Measurements from ENCODE around the gene PAQR5.

PAQR5 gene

GRCh38 chr15:69392352-69392751 lies 93.6 kb downstream of the PAQR5 start:
- DNase-seq (ENCODE audit: low read depth in 2 of 2), result no peak

GRCh38 chr15:69393831-69394491 lies 95.2 kb downstream of the PAQR5 start:
- no peak for DNase-seq (ENCODE audit: low read depth in 2 of 2)

- DNase-seq (ENCODE audit: low read depth in 2 of 2), result peak; percentile 81 to 86
These were observed 96.0 kb downstream of the PAQR5 start for GRCh38 chr15:69394556-69395282.

GRCh38 chr15:69395460-69395859 lies 96.7 kb downstream of the PAQR5 start:
- no peak for DNase-seq (ENCODE audit: low read depth in 2 of 2)

- DNase-seq (ENCODE audit: low read depth in 2 of 2), result no peak
These were observed 97.3 kb downstream of the PAQR5 start for GRCh38 chr15:69395991-69396390.

- DNase-seq (ENCODE audit: low read depth in 2 of 2), result no peak
These were observed 99.8 kb downstream of the PAQR5 start for GRCh38 chr15:69398491-69398891.

- no peak for DNase-seq (ENCODE audit: low read depth in 2 of 2)
These were observed 102.1 kb downstream of the PAQR5 start for GRCh38 chr15:69400850-69401249.

- no peak for DNase-seq (ENCODE audit: low read depth in 2 of 2)
These were observed 104.1 kb downstream of the PAQR5 start for GRCh38 chr15:69402816-69403215.

GRCh38 chr15:69403594-69403993 lies 104.9 kb downstream of the PAQR5 start:
- DNase-seq (ENCODE audit: low read depth in 2 of 2), result no peak

GRCh38 chr15:69405110-69405509 lies 106.4 kb downstream of the PAQR5 start:
- no peak for DNase-seq (ENCODE audit: low read depth in 2 of 2)

GRCh38 chr15:69407719-69408400 lies 109.1 kb downstream of the PAQR5 start:
- no peak for DNase-seq (ENCODE audit: low read depth in 2 of 2)

GRCh38 chr15:69408841-69409240 lies 110.1 kb downstream of the PAQR5 start:
- DNase-seq (ENCODE audit: low read depth in 2 of 2), result no peak

- DNase-seq (ENCODE audit: low read depth in 2 of 2), result no peak
These were observed 111.6 kb downstream of the PAQR5 start for GRCh38 chr15:69410248-69410874.

- DNase-seq (ENCODE audit: low read depth in 2 of 2), result no peak
These were observed 113.6 kb downstream of the PAQR5 start for GRCh38 chr15:69412274-69412673.

- DNase-seq (ENCODE audit: low read depth in 2 of 2), result no peak
These were observed 114.0 kb downstream of the PAQR5 start for GRCh38 chr15:69412701-69413100.

GRCh38 chr15:69413822-69414700 lies 115.3 kb downstream of the PAQR5 start, which contains the start of gene KIF23:
Gene KIF23, plus strand, starts transcription at chr15:69414349. Its CDS starts 117 bp downstream, at chr15:69414466.
- DNase-seq (ENCODE audit: low read depth in 2 of 2), result peak; percentile 84 to 87

- DNase-seq (ENCODE audit: low read depth in 2 of 2), result no peak
These were observed 116.0 kb downstream of the PAQR5 start for GRCh38 chr15:69414701-69415167.

- DNase-seq (ENCODE audit: low read depth in 2 of 2), result no peak
These were observed 116.7 kb downstream of the PAQR5 start for GRCh38 chr15:69415381-69415780.

GRCh38 chr15:69417581-69417980 lies 118.9 kb downstream of the PAQR5 start:
- no peak for DNase-seq (ENCODE audit: low read depth in 2 of 2)

GRCh38 chr15:69421498-69421897 lies 122.8 kb downstream of the PAQR5 start:
- no peak for DNase-seq (ENCODE audit: low read depth in 2 of 2)

GRCh38 chr15:69422336-69422895 lies 123.7 kb downstream of the PAQR5 start:
- no peak for DNase-seq (ENCODE audit: low read depth in 2 of 2)

All from activated CD4-positive, alpha-beta T cell treated with anti-CD3 and anti-CD28 coated beads for 24 hours (primary cell).